Endometrial microvascular endothelial cells (primary cell): ENCODE measurements around the gene PARVB. TPM values are rescaled to one million over a fixed set of nuclear protein-coding genes. Genes with fewer than 3 reads are reported as not detected.

Source experiments
- in situ Hi-C: cut with HindIII; loops from 2 replicates; pipeline ENCODE4 v1.10.0; 2017; ENCODE audit warnings: low sequenced_read_pairs, low pct_unique_long_range_greater_than_20kb; ENCODE audit errors: inconsistent ontology term
- total RNA-seq: library from RNA; depleted of rRNA; stranded (reverse); fragments of >200 nt; gene quantifications from one replicate; pipeline ENCODE4 v1.2.3, GENCODE V29; 2015; ENCODE audit errors: inconsistent ontology term

PARVB gene
- total RNA-seq, 1 donor from 2014 or later: 307 TPM

DNA sequence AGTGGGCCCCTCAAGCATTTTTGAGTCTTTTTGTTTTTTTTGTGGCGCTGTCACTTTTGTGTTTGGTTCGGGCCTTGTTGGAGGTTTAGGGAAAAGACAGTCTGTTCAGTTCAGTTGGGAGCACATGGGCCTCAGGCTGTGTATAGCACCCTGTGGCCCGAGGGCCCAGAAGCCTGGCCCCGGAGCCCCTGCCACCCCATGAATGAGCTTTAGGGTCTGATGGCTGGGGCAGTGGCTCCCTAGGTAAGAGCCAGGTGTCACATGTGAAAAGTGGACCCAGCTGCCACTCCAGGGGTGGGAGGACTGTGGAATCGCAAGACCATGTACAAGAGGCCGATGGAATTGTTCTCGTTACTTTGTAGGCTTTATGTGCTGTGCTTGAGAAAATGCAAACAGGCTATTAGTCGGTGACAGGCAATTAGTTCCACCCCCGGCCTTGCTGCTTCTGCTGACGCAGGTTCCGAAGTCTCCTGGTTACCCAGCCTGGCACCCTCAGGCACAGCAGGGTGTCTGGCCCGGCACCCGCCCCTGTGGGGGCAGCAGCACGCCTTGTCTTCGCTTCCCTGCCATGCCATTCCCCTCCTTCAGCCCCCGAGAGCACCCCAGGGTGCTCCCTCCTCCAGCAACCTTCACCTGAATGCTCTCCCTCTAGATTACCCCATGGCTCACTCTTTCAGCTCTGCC is 118.5 kb downstream of the PARVB start:
- in situ Hi-C loops: no loop called here

DNA sequence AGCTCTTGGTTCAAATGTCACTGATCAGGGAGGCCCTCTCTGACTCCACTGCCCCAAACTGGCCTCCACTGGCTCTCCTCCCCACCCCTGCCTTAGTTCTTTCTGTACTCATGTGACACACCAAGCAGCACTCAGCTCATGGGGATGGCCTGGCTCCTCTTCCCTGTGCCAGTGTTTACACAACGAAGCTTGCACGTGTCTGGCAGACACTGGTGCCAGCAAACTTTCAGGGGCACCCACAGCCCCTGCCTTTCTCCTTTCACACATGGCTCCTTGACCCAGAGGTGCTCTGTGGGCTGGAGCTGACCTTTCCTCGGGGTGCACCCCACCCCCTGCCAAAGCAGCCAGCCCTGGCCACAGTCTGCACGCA is 119.0 kb downstream of the PARVB start:
- in situ Hi-C loops: no loop called here

DNA sequence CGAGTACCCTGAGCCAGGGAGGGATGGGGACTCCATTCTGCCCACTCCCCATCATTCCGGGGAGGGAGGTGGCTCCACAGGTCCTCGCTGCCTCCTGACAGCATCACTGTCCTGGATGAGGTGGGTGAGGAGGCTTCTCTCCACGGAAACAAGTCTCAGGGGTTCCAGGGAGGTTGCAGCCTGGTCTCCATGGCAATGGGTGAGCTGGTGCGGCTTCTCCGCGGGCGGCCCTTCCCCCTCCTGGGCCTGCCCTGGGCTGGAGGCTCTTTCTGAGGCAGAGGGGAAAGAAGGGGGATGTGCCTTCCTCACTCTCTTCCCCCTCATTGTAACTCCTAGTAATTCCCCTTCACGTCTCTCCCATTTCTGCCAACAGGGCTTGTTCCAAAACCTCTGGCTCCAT is 119.5 kb downstream of the PARVB start:
- in situ Hi-C loops: no loop called here

DNA sequence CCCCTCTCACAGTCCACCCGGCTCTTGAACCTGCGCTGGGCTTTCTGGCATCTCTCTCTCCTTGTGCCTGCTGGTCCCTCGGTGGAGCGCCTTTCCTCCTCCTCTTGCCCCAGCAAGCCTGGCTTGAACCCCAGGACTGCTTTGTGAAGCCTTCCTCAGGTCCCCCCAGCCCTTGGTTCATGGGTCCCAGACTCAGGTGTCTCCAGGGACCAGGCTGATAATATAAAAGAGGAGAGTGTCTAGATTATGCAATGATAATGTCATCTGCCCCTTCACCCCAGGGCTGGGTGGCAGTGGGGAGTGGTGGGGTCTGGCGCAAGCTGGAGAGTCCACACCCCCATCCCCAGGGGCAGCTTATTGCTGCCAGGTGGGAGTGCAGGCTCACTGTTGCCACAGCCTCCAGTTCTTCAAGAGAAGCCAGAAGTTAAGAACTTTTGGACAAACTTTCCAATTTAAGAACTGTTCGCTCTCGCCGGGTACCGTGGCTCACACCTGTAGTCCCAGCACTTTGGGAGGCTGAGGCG is 120.0 kb downstream of the PARVB start:
- in situ Hi-C loops: no loop called here

- in situ Hi-C loops: no loop called here
Observed at GRCh38 chr22:44145544-44145943, 121.4 kb downstream of the PARVB start.

DNA sequence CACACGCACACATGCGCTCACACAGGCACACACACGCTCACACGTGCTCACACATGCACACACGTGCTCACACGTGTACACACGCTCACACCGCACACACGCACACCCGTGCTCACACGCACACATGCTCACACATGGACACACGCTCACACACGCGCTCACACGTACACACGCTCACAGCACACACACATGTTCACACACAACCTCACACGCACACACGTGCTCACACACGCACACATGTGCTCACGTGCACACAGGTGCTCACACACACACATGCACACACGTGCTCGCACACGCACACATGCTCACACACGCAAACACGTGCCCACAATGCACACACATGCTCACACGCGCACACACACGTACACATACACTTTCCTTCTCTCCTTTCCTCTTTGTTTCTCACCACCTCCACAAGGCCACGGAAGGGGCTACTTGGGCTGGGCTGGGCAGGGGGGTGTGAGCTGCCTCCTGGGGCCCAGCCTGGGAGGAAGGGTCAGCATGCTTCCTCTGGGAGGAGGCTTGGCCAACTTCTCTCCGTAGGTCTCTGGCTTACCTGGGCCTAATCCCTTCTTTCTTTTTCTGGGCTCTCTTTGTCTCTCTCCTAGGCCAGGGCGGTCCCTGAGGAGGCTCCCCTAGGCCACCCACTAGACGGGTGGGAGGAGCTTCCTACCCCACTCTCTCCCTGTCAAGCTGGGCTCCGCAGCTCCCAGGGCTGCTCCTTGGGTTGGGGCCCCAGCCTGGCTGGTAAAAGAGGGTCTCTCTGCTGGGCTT is 122.2 kb downstream of the PARVB start:
- in situ Hi-C loops: no loop called here

GRCh38 chr22:44147008-44147645 is 123.0 kb downstream of the PARVB start:
- in situ Hi-C loops: no loop called here

DNA sequence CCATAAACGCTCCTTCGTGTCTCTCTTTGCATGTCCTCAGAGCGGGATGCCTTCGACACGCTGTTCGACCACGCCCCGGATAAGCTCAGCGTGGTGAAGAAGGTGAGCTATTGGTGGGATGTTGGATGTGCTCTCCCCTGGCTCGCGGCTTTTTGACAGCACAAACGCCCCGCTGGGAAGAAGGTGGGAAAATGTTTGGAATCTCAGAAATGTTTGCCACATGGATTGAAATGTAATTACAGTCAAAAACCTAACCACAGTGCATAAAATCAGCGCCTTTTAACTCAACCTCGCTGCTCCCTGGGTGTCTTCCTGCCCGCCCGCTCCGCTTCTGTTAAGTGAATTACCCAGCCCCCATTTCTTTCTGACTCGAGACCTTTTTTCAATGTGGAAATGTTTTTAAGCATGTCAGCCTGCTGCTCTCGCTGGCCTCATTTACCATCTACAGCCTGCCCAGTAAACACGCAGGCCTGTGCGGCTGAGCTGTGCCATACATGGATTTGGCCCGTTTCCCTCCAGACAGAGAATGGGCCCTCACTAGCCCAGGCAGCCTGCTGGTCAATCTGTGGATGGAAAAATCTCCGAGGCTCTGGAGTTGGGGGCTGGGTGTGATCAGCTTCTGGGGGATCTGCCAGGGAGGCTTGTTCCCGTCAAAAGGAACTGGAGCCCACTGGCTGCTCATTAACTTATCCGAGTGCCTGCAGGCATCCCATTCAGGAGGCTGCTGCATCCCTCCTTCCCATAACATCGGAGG is 123.9 kb downstream of the PARVB start:
- in situ Hi-C loops: no loop called here

DNA sequence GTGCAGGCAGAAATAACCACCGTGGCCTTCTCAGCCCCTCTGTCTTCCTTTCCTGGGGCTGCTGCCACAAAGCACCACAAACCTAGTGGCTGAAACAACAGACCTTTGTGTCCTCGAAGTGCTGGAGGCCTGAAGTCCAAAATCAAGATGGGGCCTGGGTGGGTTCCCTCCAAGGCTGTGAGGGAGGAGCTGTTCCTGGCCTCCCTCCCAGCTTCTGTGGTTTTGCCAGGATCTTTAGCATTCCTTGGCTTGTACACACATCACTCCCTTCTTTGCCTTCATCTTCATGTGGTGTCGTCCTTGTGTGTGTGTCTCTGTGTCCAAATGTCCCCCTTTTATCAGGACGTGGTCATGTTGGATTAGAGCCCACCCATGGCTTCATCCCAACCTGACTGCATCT is 127.6 kb downstream of the PARVB start:
- in situ Hi-C loops: no loop called here

DNA sequence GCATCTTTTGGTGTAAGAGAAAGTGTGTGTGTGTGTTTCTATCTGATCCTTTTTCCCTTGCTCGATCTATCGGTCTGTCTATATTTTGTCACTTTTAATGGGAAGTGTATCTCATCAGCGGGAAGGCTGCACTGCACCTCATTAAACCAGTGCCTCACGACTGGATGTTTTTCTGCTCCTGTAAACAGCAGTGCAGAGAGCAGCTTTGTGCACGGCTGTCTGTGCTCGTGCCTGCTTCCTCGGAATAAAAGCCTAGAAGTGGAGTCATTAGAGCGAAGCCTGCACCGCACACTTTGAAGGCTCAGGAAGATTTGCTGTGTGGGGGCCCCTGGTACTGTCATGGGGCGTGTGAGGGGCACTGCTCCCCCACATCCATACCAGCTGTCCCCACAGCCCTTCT is 129.6 kb downstream of the PARVB start:
- in situ Hi-C loops: no loop called here

DNA sequence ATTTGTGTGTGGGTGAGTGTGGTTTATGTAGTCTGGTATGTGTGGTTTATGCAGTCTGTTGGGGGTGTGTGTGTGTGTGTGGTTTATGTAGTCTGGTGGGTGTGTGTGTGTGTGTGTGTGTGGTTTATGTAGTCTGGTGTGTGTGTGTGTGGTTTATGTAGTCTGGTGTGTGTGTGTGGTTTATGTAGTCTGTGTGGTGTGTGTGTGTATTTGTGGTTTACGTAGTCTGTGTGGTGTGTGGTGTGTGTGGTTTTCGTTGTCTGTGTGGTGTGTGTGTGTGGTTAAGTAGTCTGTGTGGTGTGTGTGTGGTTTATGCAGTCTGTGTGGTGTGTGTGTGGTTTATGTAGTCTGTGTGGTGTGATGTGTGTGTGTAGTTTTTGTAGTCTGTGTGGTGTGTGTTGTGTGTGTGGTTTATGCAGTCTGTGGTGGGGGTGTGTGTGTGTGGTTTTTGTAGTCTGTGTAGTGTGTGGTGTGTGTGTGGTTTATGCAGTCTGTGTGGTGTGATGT is 130.4 kb downstream of the PARVB start:
- in situ Hi-C loops: no loop called here

DNA sequence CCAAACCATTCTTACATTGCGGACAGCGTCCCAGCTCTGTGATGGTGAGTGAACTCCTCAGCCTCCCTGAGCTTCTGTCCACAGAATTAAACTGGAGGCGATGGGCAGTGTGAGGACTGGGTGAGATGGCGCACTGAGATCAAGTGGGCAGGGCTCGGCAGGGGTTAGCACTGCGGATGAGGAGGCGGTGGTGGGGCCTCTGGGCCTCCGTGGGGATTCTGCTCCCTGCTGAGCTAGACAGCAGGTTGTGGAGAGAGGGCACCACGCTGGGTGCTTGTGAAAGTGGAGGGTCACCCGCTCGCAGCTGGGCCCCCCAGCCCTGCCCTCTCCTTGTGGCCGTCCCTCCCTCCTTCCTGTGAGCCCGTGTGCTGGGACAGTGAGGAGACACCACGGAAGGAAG is 131.0 kb downstream of the PARVB start:
- in situ Hi-C loops: no loop called here

DNA sequence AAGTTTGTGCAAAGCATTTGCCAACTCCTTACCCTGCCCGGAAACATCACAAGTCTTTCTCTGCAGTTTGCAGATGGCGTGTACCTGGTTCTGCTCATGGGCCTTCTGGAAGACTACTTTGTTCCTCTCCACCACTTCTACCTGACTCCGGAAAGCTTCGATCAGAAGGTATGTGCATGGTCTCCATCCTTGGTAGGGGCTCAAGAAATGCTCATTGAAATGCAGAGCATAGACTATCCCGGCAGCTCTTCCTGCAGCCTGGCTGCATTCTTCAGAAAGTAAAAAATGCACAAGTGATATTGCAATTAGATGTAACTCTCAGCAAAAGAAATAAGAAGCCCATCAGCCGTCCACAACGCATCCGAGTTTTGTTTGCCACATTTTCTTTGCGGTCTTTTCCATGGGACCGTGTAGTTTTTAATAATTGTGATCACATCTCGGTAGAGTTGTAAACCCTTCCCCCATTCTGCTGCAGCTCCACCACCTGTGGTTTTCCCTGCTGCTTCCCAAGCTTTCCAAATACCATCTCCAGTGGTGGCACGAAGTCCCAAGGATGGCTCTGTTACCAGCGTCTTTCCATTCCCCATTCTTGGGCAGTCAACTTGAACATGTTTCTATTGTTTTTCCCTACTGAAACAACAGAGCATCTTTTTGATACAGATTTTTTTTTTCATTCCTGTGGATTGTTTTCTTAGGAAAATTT is 134.0 kb downstream of the PARVB start:
- in situ Hi-C loops: no loop called here

GRCh38 chr22:44158816-44159215 is 134.7 kb downstream of the PARVB start:
- in situ Hi-C loops: no loop called here

- in situ Hi-C loops: no loop called here
Observed at GRCh38 chr22:44159221-44159620, 135.1 kb downstream of the PARVB start.

DNA sequence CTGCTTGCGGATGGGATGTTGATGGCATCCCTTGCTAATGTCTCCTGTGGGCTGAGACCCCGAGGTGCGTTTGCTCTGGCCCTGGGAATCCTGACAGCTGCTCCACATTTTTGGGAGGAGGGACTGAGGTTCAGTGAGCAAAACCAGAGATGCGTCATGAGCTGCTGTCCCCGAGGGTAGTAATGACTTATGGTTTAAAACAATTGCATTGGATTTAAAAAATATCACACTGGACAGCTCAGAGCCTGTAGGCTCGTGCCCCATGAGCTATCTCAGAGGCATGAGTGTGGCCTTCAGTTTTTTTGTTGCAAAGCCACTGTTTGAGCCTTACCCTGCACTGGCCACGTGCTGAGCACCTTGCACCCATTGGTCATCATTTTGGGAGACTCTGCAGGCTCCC is 135.7 kb downstream of the PARVB start:
- in situ Hi-C loops: no loop called here

DNA sequence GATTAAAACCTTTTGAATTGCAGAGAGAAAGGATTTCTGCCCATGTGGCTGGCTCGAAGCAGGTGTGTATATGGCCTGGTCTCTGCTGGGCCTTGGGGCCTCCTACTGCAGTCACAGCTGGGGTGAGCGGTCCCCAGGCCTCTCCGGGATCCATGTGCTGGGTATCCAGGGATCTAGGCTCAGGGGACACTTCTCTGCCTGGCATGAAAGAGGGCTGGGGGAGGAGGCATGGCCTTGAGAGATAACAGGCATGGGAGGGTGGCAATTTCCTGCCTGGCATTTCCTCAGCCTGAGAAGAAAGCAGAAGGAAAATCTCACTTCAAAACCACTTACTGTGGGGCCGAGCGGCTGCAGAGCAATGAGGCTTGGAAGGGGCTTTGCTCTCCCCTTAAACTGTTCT is 136.3 kb downstream of the PARVB start:
- in situ Hi-C loops: no loop called here

DNA sequence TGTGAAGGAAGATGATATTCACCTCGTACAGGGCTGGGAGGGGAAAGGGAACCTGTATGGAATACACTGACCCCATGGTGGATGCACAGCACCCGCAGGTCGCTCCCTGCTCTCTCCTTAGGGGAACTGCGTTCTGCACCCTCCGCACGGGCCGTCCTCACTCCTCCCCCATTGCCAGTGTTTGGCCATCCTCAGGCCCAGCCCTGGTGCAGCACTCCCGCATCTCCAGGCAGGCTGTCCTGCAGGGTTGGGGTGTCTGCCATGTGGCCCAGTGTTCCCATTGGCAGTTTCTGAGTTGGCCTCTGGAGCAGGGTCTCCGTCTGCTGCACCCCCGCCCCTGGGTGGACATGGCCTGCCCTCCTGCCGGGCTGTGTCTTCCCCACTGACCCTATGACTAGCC is 137.6 kb downstream of the PARVB start:
- in situ Hi-C loops: no loop called here

GRCh38 chr22:44162960-44163359 is 138.9 kb downstream of the PARVB start:
- in situ Hi-C loops: no loop called here
